HPDE6-E6E7 (cell line): Measurements from ENCODE around the gene MYO1C.
"Not testable (repeated sequence)": the region's sequence is repeated elsewhere in the genome, so short reads cannot be mapped to it uniquely, and the experiment has no call there.

Experiments used
- DNase-seq: peaks from one replicate; pipeline ENCODE4 v3.0.0; 2011; ENCODE audit warnings: missing footprints; ENCODE audit errors: extremely low spot score

Gene MYO1C

GRCh38 chr17:1467898-1468492 lies 24.5 kb downstream of the MYO1C start:
- no peak for DNase-seq

GRCh38 chr17:1467258-1467657 lies 25.2 kb downstream of the MYO1C start:
- DNase-seq = no peak

- DNase-seq = no peak
These were observed 28.3 kb downstream of the MYO1C start for GRCh38 chr17:1464186-1464585.

DNA sequence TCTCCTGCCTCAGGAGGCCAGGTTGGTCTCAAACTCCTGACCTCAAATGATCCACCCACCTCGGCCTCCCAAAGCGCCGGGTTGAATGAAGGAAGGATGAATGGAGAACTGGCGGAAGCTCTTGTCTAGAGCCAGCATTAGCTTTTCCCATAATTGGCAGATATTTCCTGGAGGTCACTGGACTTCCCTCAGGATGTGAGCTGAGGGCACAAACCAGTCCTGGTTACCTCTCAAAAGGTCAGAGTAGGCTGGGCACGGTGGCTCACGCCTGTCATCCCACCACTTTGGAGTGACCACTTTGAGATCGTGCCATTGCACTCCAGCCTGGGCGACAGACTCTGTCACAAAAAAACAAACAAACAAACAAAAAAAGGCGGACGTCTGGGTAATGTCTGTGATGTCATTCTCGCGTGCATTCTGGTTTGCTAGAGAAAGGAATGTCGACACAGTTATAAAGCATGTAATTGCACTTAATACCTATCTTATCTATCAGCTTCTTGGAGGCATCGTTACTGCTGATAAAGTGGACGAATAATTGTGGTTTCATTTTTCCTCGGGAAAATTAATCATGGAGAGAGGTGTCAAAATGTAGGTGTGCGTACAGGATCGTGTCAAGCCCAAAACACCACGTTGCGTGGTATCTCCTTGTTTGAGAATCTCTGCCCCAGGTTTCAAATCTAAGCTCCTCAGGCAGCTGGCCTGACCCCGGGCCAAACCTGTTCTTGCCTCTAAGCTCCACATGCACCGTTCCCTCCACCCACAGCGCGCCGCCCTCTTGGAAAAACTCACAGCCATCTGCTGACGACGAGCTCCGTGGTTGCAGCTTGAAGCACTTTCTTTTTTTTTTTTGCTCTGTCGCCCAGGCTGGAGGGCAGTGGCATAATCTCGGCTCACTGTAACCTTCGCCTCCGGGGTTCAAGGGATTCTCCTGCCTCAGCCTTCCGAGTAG lies 30.0 kb downstream of the MYO1C start:
- no peak for DNase-seq

GRCh38 chr17:1461198-1461944 lies 31.1 kb downstream of the MYO1C start:
- DNase-seq = no peak

GRCh38 chr17:1460233-1460632 lies 32.3 kb downstream of the MYO1C start:
- DNase-seq = no peak

GRCh38 chr17:1455797-1456599 lies 36.5 kb downstream of the MYO1C start, which contains the start of gene CRK:
TSS of gene CRK (minus strand) at chr17:1456232. CDS start at chr17:1456117, 115 bp downstream.
- DNase-seq = peak; percentile 95

GRCh38 chr17:1455291-1455796 lies 37.1 kb downstream of the MYO1C start:
- peak; percentile 56 for DNase-seq

DNA sequence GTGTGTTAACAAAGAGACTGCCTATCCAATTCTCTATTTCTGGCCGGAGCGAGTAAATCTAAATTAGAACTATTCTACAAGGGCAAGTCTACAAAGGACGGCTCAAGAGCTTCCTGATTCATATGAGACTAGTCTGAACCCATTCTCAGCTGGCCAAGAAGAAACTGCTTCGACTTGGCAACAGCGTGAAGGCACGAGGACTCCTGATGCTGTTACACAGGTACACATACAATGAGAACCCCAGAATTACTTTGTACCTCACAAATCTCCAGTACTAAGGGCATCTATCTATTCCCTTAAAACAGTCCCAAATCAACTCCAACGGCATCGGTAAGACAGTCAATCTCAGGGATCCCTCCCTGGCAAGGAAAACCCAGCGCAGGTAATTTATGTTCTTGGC lies 37.9 kb downstream of the MYO1C start:
- no peak for DNase-seq

- DNase-seq = not testable (repeated sequence)
These were observed 38.8 kb downstream of the MYO1C start for GRCh38 chr17:1453694-1454093.

GRCh38 chr17:1452836-1453235 lies 39.6 kb downstream of the MYO1C start:
- DNase-seq = no peak

GRCh38 chr17:1450261-1450660 lies 42.2 kb downstream of the MYO1C start:
- DNase-seq = not testable (repeated sequence)

GRCh38 chr17:1449412-1449967 lies 43.0 kb downstream of the MYO1C start:
- no peak for DNase-seq

- DNase-seq = no peak
These were observed 45.4 kb downstream of the MYO1C start for GRCh38 chr17:1447052-1447451.

GRCh38 chr17:1446201-1446600 lies 46.3 kb downstream of the MYO1C start:
- no peak for DNase-seq

DNA sequence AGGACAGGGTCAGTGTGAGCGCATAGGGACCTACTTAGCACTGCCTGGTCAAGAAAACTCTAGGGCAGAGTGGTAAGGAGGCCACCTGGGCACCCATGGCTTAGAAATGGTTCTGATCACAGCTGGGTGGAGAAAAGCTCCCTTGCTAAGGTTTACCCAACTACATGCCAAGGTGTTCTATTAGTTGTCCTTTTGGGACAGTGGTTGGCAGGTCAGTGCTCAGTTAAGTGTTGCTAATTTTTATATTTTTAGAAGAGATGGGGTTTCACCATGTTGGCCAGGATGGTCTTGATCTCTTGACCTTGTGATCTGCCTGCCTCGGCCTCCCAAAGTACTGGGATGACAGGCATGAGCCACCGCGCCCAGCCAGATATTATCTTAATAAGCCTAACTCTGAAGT lies 46.8 kb downstream of the MYO1C start:
- not testable (repeated sequence) for DNase-seq

GRCh38 chr17:1442721-1443120 lies 49.8 kb downstream of the MYO1C start:
- DNase-seq = not testable (repeated sequence)

DNA sequence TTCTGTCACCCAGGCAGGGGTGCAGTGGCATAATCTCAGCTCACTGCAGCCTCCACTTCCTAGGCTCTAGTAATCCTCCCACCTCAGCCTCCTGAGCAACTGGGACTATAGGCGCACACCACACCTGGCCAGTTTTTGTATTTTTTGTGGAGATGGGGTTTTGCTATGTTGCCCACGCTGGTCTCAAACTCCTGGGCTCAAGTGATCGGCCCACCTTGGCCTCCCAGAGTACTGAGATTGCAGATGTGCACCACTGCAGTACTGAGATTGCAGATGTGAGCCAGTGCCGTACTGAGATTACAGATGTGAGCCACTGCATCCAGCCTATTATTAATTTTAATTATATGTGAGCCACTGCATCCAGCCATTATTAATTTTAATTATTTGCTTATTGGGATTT lies 50.3 kb downstream of the MYO1C start:
- no peak for DNase-seq

GRCh38 chr17:1440921-1441320 lies 51.6 kb downstream of the MYO1C start:
- no peak for DNase-seq

- DNase-seq = no peak
These were observed 53.8 kb downstream of the MYO1C start for GRCh38 chr17:1438593-1439083.

DNA sequence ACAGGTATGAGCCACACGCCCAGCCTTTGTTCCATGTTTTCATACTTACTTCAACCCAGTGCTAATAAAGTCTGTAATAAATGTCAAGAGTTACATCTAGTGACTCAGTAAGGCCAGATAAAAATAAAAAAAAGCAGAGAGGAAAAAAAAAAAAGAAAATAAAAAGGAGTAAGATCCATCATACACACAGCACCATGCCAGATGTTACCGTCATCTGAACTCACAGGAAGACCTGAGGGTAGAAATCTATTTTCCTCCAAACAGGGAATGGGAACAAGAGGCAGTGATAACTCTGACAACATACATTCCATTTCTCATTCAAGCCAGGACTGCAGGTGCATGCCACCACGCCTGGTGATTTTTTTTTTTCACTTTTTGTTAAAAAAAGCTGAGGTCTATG lies 57.2 kb downstream of the MYO1C start:
- DNase-seq = no peak
